HG03064 (cell line): ENCODE results near the gene COX10.
"Not testable (repeated sequence)": the region's sequence is repeated elsewhere in the genome, so short reads cannot be mapped to it uniquely, and the experiment has no call there.

Source experiments
- ATAC-seq: cut with Tn5 transposase; IDR thresholded peaks from one replicate; pipeline ENCODE4 v1.9.1; 2021; ENCODE audit warnings: low read depth; ENCODE audit not compliant: unreplicated experiment

The COX10 gene

GRCh38 chr17:14168582-14168981, 99.3 kb downstream of the COX10 start:
- no peak for ATAC-seq

DNA sequence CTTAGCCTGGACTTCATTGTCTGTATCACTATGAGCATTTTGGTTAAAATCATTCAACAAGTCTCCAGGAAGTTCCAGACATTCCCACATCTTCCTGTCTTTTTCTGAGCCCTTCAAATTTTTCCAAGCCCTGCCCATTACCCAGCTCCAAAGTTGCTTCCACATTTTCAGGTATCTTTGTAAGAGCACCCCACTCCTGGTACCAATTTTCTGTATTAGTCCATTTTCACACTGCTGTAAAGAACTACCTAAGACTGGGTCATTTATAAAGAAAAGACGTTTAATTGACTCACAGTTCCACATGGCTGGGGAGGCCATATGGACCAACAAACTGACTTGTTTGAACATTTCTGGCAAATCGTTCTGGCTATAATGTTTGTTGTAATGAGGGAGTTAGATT, 100.0 kb downstream of the COX10 start:
- ATAC-seq = no peak

- no peak for ATAC-seq
Observed at GRCh38 chr17:14169901-14170300, 100.6 kb downstream of the COX10 start.

DNA sequence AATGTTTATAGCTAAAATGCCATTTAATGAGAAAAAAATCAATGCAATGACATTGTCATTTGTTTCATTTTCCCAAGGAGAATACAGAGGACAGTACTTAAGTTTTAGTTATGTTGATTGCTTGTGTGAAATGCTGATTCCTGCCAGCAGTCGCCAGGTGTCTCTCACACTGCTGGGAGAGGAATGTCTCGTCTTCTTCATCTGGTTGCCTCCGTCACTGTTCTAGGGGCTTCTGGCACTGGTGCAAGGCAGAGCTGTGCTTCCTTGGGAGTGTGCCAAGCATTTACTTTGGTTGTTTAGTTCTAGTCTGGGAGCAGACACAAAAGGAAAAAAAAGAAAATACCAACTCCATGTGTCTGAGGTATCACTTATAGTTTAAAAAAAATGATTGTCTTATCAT, 107.7 kb downstream of the COX10 start:
- not testable (repeated sequence) for ATAC-seq

- ATAC-seq = not testable (repeated sequence)
Observed at GRCh38 chr17:14177801-14178200, 108.5 kb downstream of the COX10 start.

DNA sequence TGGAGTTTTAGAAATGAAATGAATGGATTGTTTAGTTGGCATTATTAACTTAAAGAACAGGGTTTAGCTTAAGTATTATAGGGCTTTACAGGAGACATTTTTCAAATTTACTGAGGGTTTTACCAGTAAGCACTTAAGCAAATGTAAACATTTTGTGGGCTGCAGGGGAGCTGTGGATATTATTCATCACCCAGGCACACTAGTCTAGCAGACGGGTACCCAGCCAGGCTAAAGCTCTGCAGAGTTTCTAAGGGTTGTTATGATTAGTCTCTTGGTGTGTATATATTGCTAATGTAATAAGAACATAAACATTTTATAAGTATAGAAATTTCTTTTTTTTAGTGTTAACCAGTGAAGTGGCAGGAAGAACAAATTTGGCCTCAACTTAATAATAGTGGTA, 110.6 kb downstream of the COX10 start:
- ATAC-seq = not testable (repeated sequence)

DNA sequence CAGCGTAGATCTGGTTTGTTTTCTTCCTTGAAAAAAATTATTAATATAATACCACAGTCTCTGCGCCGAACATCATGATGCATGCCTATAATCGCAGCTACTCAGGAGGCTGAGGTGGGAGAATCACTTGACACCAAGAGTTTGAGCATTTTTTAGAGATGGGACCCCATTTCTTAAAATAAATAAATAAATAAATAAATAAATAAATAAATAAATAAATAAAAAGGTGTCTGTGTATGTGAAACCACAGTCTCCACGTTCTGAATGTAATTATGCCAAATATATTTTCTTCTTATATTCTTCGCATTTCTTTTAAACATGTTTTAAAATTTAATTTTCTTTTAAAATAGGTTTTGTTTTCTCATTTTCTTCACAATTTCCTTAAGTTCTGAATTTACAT, 112.8 kb downstream of the COX10 start:
- ATAC-seq = not testable (repeated sequence)

GRCh38 chr17:14184536-14184935, 115.2 kb downstream of the COX10 start:
- not testable (repeated sequence) for ATAC-seq

DNA sequence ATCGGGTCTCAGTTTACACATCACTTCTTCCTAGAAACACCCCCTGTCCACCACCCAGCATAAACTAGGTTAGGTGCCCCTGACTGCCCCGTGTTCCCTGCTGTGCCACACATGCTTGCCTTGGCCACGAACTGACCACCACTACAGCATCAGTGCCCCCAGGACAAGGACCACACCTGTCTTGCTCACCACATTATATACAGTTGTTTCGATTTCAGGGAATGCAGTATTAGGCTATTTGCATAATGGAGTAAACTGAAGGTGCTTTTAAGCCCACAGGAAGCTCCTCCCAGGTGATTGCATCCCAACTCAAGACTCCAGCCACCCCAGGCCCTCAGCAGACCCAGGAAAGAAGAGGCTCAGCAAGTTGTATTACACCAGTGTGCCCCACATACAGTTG, 117.1 kb downstream of the COX10 start:
- ATAC-seq = not testable (repeated sequence)

DNA sequence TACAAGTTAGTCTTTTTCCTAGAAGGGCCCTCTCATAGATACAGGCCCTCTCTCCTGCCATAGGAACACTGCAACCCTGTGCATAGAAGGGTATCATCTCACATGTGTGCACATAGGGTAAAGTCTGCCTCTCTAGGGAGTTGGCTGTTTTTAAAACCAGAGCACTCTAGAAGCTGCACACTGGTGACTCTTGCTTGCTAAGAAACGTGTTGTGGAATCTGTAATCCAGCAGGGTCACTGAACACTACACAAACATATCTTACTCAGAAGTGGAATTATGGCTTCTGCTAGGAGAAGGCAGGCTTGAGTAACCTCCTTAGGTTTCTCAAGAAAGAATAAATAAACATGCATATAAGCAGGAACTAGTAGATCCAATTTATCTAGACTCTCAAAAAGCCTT, 121.5 kb downstream of the COX10 start:
- ATAC-seq = not testable (repeated sequence)

GRCh38 chr17:14191469-14191868, 122.2 kb downstream of the COX10 start:
- not testable (repeated sequence) for ATAC-seq

- not testable (repeated sequence) for ATAC-seq
Observed at GRCh38 chr17:14192039-14192438, 122.7 kb downstream of the COX10 start.

GRCh38 chr17:14192636-14193344, 123.5 kb downstream of the COX10 start:
- peak; percentile 74 for ATAC-seq

- no peak for ATAC-seq
Observed at GRCh38 chr17:14196377-14196997, 127.2 kb downstream of the COX10 start.

GRCh38 chr17:14197057-14197456, 127.8 kb downstream of the COX10 start:
- no peak for ATAC-seq

GRCh38 chr17:14197586-14197985, 128.3 kb downstream of the COX10 start:
- ATAC-seq = no peak

DNA sequence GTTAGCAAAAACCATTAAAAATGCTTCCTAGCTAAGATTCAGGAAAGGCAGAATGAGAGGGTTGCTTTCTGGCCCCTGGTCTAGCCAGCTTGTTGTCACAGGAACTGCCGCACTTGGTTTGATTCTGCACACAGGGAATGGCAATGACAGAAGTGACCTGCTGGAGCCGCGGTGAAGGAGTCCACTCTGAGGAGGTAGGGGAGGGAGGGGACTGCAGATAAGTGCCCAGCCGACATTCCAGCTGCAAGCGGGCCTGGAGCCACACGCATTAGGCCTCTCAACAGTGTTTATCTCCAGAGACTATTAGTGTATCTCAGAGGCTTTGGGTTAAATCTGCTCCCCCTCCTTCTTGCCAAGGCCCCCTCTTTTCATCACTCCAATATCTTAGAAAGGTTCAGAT, 128.7 kb downstream of the COX10 start:
- ATAC-seq = no peak

DNA sequence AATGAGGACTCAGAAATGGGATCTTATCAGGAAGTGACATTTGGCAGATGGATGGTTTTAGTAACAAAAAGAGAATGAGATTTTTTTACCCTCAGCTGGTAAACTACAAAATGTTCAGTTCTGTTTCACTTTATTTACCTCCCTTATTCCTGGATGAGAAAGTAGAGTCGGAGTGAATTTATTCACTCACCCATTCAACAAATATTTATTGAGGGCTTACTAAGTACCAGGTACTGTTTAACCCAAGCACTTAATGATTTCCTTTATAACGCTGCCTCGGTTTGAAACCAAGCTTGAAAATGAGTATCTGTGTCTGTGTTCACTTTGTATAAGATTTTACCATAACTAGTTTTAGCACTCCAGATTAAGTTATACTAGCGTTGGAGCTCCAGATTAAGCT, 129.3 kb downstream of the COX10 start:
- ATAC-seq = no peak

- ATAC-seq = no peak
Observed at GRCh38 chr17:14199601-14200000, 130.3 kb downstream of the COX10 start.

DNA sequence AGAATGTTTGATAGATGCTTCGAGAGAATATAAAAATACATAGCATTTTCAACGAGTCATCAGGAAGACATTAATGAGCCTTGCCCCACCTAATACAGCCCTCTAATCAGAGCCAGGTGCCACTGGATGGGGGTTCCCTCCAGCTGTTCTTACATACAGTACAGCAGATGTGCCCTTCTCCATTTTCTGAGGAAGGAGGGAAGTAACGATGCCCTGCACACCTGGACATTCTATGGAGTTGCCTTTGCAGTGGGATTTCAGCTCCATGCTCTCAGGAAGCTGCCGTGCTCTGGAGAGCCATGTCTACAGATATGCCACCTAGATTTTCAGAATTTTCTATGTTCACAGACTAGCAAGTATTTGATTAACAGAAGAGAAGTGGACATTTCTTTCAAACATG, 131.1 kb downstream of the COX10 start:
- ATAC-seq = no peak

GRCh38 chr17:14201021-14201987, 132.0 kb downstream of the COX10 start:
- no peak for ATAC-seq
